Stimulated activated CD4-positive, alpha-beta T cell treated with anti-CD3 and anti-CD28 coated beads, TNF-alpha, amount 100 ng/mL, for 1 hour (primary cell): ENCODE measurements around the gene CPVL.

ENCODE experiments used
- DNase-seq, 3 donors: peaks; one replicate each; pipeline ENCODE4 v3.0.0-alpha.2; 2020; ENCODE audit warnings: low read depth in 3 of 3, low spot score in 1 of 3

The CPVL gene

DNA sequence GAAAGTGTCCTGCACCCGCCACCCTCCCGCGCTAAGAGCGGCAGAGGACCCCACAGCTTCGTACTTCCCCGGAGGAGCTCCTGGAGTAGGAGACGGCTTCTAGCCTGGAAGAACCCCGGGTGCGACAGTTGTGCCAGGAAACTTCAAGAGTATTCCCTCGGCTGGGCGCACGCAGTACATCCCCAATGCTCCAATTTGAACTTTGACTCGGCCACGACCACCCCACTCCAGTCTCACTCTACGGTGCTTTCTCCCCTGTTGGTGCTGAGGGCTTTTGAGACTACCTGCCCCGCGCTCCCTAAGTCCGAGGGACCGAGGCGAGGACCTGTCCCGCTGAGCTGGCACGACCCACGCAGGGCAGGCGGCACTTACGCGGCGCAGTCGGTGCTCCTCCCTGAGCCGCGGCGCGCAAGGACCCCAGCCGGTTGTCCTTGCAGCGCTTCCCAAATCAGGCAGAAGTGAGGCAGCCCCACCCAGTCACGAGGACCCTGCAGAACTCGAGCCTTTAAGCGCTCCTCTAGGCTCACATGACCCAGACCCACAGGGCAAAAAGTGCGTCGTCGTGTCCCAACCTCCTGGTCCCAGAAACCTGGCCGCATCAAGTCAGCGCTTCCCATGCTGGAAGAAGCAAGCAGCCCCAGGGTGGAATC lies at the start of gene CPVL:
TSS of gene CPVL (minus strand) at position 481 of the 650 bp plus-strand sequence. CDS start 25,476 bp downstream, outside the sequence.
- DNase-seq = no peak

- DNase-seq = peak in 2 of 3 donors; percentile 6 to 10
Observed at GRCh38 chr7:29194594-29195427, 48.5 kb upstream of the CPVL start, which contains the start of gene CHN2. TSS of gene CHN2 (plus strand) at chr7:29194775.

DNA sequence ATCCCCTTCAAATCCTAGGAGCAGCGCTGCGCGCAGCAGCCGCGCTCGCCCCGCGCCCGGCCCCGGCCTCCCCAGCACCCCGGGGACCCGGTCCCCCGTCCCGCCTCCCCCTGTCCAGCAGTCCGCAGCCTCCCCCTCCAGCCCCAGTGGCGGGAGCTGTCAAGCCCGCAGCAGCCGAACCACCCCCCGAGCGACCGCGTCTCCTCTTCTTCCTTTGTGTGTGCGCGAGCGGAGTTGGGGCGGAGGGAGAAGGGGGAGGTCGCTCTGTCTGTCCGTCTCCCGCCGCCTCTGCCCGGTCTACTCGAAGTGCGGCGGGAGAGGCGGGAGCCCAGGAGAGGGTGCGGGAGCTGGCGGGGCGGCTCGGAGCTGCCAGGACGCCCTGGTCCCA lies 47.9 kb upstream of the CPVL start:
- no peak for DNase-seq

DNA sequence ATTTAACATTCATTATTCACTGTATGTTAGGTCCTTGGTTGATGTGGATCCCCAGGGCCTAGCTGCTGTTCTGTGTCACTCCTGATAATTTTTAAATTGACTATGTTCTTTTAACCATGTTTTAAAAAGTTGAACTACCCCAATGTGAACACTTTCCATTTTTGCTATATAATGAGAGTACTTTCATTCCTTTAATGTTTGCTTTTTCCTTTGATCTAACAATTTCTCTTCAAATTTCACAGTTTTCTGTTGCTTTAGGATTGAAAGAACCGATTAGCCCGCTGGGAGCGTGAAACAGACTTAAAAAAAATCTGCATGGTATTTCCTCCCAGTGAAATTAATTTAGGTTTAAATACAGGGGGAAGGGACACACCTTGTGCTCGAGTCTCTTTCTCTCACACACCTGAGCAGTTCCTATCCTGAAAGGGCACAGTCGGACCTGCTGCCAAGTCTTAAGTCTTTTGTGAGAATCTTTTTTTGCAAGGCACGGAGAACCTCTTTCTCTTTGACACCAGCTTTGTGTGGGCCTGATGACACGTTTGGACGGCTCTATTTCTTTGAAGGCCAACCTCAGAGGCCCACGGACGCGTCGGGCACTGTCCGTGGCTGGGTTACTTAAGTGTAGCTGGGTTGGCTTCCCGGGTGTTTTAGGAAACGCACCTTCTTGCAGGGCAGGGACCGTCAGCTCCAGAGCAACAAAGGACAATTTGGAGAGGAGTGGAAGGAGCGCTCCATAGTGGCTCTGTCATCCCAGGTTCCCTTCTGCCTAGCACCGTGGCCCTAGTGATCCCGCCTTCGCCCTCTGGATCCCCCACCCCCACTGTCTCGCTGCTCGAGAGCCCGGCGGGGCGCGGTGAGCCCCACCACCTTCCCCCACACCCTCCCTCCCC lies 47.2 kb upstream of the CPVL start:
- no peak for DNase-seq

GRCh38 chr7:29192811-29193210 lies 46.5 kb upstream of the CPVL start:
- DNase-seq = no peak

- no peak for DNase-seq
Observed at GRCh38 chr7:29192323-29192722, 46.0 kb upstream of the CPVL start.

DNA sequence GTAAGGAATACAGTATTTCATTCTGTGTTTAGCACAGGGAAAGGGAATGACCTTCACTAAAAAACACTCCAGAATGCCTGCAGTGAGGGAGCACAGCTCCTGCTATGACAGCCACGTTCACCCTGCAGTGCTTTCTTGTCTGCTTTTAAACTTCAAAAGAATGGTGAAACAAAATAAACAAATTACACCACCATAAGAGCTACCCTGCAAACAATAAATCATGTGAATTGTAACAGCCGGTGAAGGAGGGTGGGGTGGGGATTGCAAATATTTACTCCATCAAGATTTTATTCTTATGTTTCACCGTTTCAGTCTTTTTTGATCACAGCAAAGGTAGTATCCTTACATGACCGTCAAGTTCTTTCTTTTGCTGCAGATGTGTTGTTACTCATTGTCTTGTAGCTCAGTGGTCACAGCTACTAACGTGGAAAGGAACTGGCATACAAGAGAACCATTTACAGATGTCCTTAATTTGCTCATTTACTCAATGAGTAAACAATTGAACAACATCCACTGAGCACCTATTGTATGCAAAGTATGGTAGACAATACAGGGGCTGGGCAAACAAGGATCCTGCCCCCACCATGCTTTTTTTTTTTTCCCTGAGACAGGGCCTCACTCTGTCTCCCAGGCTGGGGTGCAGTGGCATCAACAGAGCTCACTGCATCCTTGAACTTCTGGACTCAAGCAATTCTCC lies 44.2 kb upstream of the CPVL start:
- DNase-seq = no peak

GRCh38 chr7:29189743-29190201 lies 43.4 kb upstream of the CPVL start:
- peak in 2 of 3 donors; percentile 18 to 25 for DNase-seq

DNA sequence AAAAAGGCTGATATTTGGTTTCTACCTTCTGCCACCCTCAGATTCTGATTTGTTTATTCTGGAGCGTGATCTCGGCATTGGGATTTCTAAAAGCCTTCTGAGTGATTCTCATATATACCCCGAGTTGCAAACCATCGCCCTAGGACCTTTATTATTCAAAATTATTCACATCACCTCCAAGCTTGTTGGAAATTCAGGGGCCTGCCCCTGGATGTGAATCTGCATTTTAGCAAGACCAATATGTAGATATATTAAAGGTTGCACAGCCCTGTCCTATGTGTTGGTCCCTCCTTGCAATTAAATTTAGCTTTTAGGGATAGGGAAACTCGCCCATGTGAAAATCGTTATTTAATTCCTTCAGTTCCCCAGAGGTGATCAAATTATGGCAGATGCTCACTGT lies 39.3 kb upstream of the CPVL start:
- DNase-seq = no peak

DNA sequence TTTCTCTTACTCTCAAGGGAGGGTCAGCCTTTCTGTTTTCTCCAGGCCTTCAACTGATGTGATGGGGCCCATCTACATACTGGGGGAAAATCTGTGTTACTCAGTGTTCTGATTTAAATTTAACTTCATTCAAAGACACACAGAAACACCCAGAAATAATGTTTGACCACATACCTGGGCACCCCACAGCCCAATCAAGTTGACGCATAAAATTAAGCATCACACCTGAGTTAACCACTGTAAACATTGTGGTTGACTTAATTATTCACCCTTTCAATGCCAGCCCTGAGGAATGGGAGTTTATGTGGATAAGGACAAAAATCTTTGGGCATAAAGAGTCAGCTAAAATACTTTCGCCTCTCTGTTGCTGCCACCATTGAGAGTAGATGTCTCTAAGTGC lies 38.3 kb upstream of the CPVL start:
- no peak for DNase-seq

DNA sequence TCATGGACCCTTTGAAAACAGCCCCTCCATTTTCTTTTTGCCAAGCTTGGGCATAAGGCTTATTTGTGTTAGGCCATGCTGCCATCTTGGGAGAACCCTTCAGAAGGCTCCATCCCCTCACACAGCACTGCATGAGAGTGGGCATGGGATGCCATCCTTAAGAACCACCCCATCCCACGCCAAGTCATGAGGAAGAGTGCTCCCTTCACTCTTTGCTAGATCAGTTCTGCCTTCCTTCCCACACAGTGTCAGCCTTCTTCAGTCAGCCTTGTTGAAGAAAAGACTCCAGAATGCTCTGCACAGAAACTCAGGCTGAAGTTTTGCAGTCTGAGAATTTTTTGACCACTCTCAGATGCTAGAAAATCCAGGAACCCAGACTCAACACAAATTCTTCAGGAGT lies 32.8 kb upstream of the CPVL start:
- no peak for DNase-seq

- DNase-seq = no peak
Observed at GRCh38 chr7:29177963-29178600, 31.7 kb upstream of the CPVL start.

GRCh38 chr7:29173458-29173857 lies 27.1 kb upstream of the CPVL start:
- DNase-seq = no peak

DNA sequence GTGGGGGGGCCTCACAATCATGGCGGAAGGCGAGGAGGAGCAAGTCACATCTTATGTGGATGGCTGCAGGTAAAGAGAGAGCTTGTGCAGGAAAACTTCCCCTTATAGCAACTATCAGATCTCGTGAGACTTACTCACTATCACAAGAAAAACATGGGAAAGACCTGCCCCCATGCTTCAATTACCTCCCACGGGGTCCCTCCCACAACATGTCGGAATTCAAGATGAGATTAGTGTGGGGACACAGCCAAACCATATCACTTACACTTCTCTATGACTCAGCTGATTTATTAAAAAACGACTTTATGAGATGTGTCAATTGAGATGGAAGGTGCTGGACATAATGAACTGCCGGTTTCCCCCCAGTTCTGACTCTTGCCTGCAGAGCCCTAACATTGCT lies 24.4 kb upstream of the CPVL start:
- DNase-seq = no peak

- DNase-seq = no peak
Observed at GRCh38 chr7:29167721-29168120, 21.4 kb upstream of the CPVL start.

DNA sequence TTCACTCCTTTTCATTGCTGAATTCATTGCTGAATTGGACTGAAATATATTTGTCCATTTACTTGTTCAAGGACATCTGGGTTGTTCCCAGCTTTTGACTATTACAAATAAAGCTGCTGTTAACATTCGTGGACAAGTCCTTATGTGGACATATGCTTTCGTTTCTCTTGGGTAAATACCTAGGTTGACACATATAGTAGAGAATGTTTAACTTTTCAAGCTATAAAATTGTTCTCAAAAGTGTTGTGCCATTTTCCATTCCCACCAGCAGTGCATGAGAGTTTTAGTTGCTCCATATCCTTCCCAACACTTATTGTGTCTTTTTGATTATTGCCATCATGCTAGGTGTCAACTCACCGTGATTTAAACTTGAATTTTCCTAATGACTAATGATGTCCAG lies 17.5 kb upstream of the CPVL start:
- no peak for DNase-seq

DNA sequence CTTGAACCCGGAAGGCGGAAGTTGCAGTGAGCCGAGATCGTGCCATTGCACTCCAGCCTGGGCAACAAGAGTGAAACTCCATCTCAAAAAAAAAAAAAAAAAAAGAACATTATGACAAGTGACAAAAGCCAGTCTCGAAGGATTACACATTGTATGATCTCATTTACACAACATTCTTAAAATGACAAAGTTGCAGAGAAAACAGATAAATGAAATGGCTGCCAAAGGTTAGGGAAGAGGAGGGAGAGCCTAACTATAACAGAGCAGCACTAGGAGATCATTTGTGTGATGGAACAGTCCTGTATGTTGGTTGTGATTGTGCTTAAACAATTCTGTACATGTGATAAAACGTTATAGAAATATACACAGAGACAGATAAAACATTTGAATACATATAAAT lies 16.2 kb upstream of the CPVL start:
- no peak for DNase-seq

DNA sequence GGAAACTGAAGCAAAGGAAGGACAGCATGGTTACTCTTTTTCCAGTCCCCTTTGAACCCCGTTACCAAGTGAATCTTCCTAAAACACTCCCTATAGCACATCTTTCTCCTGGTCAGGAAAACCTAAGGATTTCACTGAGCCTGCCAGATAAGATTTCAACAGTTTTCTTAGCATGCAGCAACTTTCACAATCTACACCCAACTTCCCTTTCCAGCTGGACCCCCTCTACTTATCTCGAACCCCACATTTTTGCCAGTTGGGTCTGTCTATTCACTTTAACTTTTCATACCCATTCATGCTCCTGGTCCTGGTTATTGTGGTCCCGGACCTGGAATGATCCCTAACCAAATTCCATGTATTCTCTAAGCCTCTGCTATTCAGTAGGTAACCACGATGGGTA lies 14.9 kb upstream of the CPVL start:
- no peak for DNase-seq

DNA sequence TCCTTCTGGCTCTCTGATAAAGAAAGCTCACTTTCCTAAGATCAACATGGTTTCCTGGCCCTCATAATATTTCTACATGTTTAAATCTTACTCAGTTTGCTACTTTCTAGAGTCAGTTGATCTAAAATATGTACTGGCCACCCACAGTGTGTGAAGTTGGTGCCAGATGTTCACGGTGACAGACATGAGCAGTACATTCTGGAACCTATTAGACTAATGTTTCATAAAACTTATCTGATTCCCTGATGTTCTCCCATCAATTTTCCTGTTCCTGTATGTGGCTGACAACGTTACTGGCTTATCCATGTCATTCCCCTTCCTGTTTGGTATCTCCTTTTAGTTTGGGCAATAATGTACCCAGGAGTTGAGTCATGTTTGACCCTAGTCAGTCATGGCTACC lies 13.7 kb upstream of the CPVL start:
- no peak for DNase-seq

- no peak for DNase-seq
Observed at GRCh38 chr7:29158795-29159423, 12.6 kb upstream of the CPVL start.
